Mesothelial cell of epicardium (in vitro differentiated cells): ENCODE data around the gene OTUD1. TPM values are rescaled to one million over a fixed set of nuclear protein-coding genes. Genes with fewer than 3 reads are reported as not detected.

ENCODE experiments used
- DNase-seq, 2 experiments: peaks; one replicate each; pipeline ENCODE4 v3.0.0; 2021; ENCODE audit warnings: low spot score in 2 of 2; ENCODE audit not compliant: unreplicated experiment in 2 of 2
- H3K27ac Mint-ChIP-seq: 2 replicates; pipeline ENCODE4 v1.8.0; 2021; ENCODE audit warnings: mixed read lengths
- H3K27me3 Mint-ChIP-seq: 2 replicates; pipeline ENCODE4 v1.8.0; 2021; ENCODE audit warnings: low read depth, mixed read lengths
- H3K36me3 Mint-ChIP-seq: 2 replicates; pipeline ENCODE4 v1.8.0; 2021; ENCODE audit warnings: mixed read lengths
- H3K4me1 Mint-ChIP-seq: 2 replicates; pipeline ENCODE4 v1.8.0; 2021; ENCODE audit warnings: mixed read lengths
- H3K4me3 Mint-ChIP-seq: 2 replicates; pipeline ENCODE4 v1.8.0; 2021; ENCODE audit warnings: mild to moderate bottlenecking, moderate library complexity, mixed read lengths
- H3K9me3 Mint-ChIP-seq: 2 replicates; pipeline ENCODE4 v1.8.0; 2021; ENCODE audit warnings: mixed read lengths
- total RNA-seq: library from RNA; stranded (reverse); gene quantifications from 3 replicates; pipeline ENCODE4 v1.2.1, GENCODE V29; 2021
- TF ChIP-seq, protein P1 (sequence below): fragments of 200-600 bp; sonication (generic); IDR thresholded peaks from one replicate; pipeline ENCODE4 v1.5.0; 2021; ENCODE audit warnings: antibody characterized with exemption; ENCODE audit not compliant: unreplicated experiment

The OTUD1 gene
- total RNA-seq, 1 donor from 2014 or later = 11.7 TPM

DNA sequence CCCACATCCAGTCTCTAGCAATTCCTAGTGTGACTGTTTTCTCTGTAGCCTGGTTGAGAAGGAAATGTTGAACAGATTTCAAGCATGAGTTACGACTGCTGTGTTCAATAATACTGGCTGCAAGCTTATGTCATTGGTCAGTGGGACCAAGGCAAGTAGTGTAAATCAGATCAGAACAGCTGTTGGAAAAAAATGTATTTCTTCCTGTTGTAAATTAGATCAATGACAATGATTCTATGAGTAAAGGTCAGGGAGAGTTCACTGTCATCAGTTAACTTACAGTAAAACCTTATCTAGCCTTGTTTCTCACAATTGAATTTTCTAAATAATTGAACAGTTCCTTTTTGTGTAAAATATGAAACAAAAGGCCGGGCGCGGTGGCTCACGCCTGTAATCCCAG is 6.7 kb downstream of the OTUD1 start:
- no peak for DNase-seq
- Mint-ChIP-seq H3K4me3 (no peak overlapping the region), H3K9me3 (no peaks in the 10 kb centered on the region), H3K4me1 (peaks cover 33% of the 10 kb centered on the region), H3K36me3 (peaks cover 1% of the 10 kb centered on the region), H3K27me3 (no peaks in the 10 kb centered on the region), H3K27ac (peak overlapping the region; percentile 36)
- TF ChIP-seq, protein P1, sequence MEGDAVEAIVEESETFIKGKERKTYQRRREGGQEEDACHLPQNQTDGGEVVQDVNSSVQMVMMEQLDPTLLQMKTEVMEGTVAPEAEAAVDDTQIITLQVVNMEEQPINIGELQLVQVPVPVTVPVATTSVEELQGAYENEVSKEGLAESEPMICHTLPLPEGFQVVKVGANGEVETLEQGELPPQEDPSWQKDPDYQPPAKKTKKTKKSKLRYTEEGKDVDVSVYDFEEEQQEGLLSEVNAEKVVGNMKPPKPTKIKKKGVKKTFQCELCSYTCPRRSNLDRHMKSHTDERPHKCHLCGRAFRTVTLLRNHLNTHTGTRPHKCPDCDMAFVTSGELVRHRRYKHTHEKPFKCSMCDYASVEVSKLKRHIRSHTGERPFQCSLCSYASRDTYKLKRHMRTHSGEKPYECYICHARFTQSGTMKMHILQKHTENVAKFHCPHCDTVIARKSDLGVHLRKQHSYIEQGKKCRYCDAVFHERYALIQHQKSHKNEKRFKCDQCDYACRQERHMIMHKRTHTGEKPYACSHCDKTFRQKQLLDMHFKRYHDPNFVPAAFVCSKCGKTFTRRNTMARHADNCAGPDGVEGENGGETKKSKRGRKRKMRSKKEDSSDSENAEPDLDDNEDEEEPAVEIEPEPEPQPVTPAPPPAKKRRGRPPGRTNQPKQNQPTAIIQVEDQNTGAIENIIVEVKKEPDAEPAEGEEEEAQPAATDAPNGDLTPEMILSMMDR = no peak

DNA sequence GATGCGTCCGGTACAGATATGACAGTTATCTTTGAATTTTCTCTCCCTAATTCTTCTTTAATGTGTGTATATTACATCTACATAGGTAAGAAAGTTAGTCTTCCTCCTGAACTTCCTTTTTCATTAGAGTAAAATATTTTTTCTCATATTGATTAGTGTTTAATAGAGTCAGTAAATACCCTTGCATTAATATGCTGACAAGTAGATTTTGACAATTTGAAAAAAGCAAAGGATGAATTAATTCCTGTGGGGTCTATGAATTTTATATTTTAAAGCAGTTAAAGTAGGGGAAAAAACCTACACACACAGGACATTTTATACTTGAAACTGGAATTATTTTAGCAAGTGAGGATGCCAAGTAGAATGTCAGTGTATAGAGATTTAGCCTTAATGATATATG is 9.4 kb downstream of the OTUD1 start:
- DNase-seq = no peak
- no peak overlapping the region for H3K4me3 Mint-ChIP-seq
- TF ChIP-seq, protein P1 = no peak
- no peak overlapping the region for H3K27ac Mint-ChIP-seq
- H3K27me3 Mint-ChIP-seq = no peaks in the 10 kb centered on the region
- peaks cover 1% of the 10 kb centered on the region for H3K36me3 Mint-ChIP-seq
- H3K4me1 Mint-ChIP-seq = peaks cover 8% of the 10 kb centered on the region
- no peaks in the 10 kb centered on the region for H3K9me3 Mint-ChIP-seq

DNA sequence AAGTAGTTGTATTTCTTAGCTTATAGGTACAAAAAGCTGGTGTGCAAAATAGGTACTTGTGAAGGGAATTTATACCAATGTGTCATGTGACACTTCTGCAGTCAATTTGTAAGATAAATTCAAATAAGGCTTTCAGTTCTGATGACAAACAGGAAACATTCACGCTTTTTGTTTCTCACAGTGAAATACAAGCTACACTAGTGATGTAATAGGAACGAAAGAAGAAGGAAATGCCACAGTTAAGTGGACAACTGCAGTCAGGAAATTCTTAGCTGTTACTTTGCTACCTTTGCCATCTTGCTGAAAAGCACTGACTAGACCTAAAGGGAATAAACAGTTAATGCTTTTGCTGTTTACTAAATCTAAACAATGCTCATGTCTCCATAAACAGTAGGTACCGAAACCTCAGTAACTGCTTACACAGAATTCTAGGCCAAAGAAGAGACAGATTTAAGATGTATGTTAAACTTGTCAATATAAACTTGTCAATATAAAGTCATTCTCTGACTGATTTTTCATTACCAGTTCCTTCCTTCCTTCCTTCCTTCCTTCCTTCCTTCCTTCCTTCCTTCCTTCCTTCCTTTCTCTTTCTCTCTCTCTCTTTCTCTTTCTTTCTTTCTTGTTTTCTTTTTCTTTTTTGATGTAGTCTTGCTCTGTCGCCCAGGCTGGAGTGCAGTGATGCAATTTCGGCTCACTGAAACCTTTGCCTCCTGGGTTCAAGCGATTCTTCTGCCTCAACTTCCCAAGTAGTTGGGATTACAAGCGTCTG is 10.1 kb downstream of the OTUD1 start:
- TF ChIP-seq, protein P1 = no peak
- H3K9me3 Mint-ChIP-seq = no peaks in the 10 kb centered on the region
- H3K4me1 Mint-ChIP-seq = peaks cover 8% of the 10 kb centered on the region
- no peak for DNase-seq
- no peak overlapping the region for H3K27ac Mint-ChIP-seq
- peaks cover 1% of the 10 kb centered on the region for H3K36me3 Mint-ChIP-seq
- H3K4me3 Mint-ChIP-seq = no peak overlapping the region
- H3K27me3 Mint-ChIP-seq = no peaks in the 10 kb centered on the region

DNA sequence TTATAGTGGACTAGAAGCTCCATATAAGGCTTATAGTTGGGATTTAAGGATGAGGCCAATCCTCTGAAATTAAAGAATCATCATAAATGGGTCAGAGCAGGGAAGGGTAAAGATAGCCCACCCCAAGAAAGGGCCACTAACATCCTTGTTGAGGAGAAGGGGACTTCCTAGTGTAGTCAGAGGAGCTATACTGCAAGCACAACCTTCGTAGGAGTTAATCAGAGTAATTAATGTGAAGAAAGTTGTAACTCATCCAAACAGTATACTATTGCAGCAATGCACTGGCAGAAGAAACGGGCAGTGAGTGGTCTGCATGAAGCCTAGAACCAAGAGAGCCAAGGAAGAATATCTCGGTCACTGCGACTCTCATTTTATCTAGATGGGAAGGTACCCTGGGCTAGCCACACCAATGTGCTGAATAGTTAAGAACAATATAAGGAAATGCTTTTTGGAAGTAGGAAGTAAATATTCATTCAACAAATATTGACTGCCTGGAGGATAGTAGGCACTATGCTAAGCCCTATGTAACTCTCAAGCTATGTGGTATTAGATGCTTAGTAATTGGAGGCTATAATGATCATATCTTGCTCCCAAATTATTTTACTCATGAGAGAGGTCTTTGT is 13.3 kb downstream of the OTUD1 start:
- H3K36me3 Mint-ChIP-seq = no peaks in the 10 kb centered on the region
- H3K27ac Mint-ChIP-seq = no peak overlapping the region
- peaks cover 5% of the 10 kb centered on the region for H3K4me1 Mint-ChIP-seq
- H3K4me3 Mint-ChIP-seq = no peak overlapping the region
- H3K9me3 Mint-ChIP-seq = no peaks in the 10 kb centered on the region
- H3K27me3 Mint-ChIP-seq = no peaks in the 10 kb centered on the region
- DNase-seq = no peak
- TF ChIP-seq, protein P1 = no peak

DNA sequence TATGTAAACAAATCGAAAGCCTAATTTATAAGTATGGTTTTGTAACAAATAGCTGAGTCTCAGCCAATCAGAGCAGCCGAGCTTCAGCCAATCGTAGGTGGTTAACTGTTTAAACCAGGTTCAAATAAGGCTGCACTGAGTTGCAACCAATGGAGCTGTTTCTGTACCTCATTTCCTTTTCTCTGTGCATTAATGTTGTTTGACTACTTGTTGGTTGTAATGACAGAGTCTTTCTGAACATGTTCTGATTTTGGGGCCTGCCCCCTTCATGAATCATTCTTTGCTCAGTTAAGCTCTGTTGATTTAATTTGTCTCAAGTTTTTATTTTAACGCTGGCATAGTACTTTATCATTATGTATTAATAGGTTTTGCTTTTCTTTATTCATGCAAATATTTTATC is 14.6 kb downstream of the OTUD1 start:
- TF ChIP-seq, protein P1 = no peak
- Mint-ChIP-seq H3K9me3 (no peaks in the 10 kb centered on the region), H3K4me3 (no peak overlapping the region), H3K27ac (no peak overlapping the region), H3K27me3 (no peaks in the 10 kb centered on the region), H3K4me1 (peaks cover 5% of the 10 kb centered on the region), H3K36me3 (no peaks in the 10 kb centered on the region)
- DNase-seq = no peak
